ENCODE data around the gene TRDN.
"Not testable (repeated sequence)": the region's sequence is repeated elsewhere in the genome, so short reads cannot be mapped to it uniquely, and the experiment has no call there.

The TRDN gene

DNA sequence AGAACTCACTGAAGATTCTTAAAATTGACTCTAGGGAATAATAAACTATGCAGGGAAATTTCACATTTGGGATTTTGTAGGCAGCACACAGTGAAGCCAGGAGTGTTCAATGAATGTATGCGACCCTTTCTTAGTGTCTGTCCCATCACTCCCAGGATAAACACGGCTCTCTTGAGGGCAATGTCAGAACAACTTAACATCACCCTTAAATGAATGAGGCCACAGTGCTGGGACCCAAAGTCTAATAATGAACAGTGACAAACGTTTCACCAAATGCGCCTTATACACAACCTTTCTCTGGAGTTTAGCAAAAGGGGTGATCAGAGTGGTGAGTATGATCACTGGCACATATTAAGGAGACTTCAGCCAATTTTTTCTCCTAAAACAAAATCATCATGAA, 403.4 kb downstream of the TRDN start:
- no peak for DNase-seq

DNA sequence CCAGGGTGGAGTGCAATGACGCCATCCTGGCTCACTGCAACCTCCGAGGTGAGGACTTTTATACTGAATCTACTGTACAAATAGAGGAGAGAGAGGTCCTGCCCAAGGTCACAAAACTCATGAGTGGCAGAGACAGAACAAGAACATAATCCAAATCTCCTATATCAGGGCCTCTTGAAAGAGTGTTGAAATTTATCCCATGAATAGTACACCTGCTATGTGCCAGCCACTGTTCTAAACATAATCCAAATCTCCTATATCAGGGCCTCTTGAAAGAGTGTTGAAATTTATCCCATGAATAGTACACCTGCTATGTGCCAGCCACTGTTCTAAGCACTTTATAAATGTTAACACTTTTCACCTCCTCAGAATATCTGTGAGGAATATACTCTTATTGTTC, 409.0 kb downstream of the TRDN start:
- DNase-seq: not testable (repeated sequence)

GRCh38 chr6:123226398-123226797, 410.4 kb downstream of the TRDN start:
- DNase-seq: no peak

- DNase-seq: no peak
Measured at GRCh38 chr6:123224077-123224476, 412.7 kb downstream of the TRDN start.

- no peak for DNase-seq
Measured at GRCh38 chr6:123223461-123223860, 413.3 kb downstream of the TRDN start.

GRCh38 chr6:123215211-123215610, 421.5 kb downstream of the TRDN start:
- DNase-seq: no peak

- DNase-seq: no peak
Measured at GRCh38 chr6:123214433-123214832, 422.3 kb downstream of the TRDN start.

- DNase-seq: no peak
Measured at GRCh38 chr6:123213921-123214320, 422.8 kb downstream of the TRDN start.

DNA sequence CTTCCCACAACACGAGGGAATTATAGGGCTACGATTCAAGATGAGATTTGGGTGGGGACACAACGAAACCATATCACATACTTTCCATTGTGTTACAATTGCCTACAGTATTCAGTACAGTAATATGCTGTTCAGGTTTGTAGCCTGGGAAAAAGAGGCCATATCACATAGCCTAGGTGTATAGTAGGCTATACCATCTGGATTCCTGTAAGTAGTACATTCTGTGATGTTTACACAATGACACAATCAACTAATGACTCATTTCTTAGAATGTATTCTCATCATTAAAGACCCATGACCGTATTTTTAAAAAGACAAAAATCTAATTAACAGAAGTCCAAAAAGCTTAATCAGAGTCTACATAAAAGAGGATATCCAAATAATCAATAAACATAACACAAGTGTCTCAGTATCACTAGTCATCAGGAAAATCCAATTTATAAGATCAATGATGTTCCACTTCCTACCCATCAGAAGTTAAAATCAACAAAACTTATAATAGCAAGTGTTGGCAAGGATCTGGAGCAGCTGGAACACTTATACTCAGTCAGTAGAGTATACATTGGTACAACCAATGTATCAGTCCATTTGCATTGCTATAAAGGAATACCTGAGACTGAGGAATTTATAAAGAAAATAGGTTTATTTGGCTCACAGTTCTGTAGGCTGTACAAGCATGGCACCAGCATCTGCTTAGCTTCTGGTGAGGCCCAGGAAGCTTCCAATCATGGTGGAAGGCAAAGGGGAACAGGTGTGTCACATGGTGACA, 424.8 kb downstream of the TRDN start:
- no peak for DNase-seq

DNA sequence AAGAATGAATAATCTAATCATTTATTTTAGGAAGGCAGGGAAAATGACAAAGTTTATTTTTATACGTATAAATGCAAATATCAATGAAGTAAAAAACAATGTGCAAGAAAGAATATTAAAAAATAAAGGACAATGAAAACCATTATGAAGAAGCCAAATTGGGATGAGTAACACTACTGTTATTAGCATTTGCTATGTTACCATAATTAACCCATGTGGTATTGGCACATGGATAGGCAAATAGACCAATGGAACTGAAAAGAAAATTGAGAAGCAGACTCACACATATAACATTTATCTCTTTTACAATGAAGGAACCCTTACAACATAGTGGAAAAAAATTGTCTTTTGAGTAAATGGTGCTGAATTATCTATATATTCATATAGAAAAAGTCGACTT, 426.1 kb downstream of the TRDN start:
- no peak for DNase-seq

DNA sequence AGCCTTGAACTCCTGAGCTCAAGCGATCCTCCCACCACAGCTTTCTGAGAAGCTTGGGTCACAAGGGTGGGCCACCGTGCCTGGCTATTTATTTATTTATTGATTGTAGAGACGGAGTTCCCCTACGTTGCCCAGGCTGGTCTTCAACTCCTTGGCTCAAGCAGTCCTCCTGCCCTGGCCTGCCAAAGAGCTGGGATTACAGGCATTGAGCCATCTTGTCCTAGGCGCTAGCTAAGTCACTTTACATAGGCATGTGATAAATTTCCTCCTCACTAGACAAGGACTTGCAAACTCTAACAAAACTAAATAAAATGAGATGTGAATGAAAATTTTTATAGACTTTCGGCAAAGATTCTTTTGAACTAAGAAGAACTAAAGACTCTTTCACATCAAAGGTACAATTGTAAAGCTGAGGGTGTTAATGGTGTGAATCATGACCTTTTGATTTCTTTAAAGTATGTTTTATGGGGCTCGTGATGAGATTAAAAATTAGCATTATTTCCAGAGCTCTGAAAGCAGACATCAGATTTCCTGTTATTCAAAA, 428.7 kb downstream of the TRDN start:
- no peak for DNase-seq

DNA sequence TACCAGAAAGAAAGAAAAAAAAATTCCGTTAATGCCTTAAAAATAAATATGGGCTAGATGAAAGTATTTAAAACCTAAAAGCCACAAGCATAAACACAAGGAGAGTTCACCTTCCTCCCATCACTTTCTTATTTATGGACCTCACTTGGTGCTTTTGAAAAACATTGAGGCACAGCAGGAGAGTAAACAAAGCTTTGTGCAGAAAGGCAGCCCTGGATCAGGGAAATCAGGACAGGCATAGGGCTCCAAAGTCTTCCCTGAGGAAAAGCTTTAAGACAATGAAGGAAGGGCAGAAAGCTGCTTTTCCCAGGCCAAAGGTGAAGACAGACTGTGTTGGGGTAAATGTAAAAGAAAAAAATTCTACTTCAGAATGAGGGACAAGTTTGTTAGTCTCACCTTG, 432.8 kb downstream of the TRDN start:
- DNase-seq: no peak

- DNase-seq: no peak
Measured at GRCh38 chr6:123201869-123202372, 434.8 kb downstream of the TRDN start.

- DNase-seq: no peak
Measured at GRCh38 chr6:123193298-123193697, 443.5 kb downstream of the TRDN start.

- no peak for DNase-seq
Measured at GRCh38 chr6:123189816-123190215, 446.9 kb downstream of the TRDN start.

DNA sequence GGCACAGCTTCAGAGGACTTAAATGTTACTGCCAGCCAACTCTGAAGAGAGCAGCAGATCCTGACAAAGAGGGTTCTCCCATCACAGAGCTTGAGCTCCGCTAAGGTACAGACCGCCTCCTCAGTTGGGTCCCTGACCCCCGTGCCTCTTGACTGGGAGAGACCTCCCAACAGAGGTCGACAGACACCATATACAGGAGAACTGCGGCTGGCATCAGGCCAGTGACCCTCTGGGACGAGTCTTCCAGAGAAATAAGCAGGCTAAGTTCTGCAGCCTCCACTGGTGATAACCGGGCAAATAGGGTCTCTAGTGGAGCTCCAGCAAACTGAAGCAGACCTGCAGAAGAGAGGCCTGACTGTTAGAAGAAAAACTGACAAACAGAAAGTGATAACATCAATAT, 453.8 kb downstream of the TRDN start:
- no peak for DNase-seq

DNA sequence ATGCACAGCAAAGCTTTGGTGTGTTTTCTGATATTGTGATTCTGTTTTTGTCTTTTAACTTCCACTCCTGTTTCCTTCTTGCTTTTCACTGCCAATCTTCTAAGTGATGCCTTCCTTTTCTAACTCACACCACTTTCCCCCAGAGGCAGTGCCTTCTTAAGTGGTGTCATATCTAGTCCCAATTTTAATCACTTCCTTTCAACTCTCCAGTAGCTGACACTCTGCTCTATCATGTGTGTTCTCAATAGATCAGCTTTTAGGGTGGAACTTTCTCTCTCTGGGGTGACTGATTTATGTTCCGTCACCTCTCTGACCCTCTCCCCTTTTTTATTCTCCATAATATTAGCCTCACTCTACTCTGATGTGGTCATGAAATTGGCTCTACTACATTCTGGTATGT, 460.0 kb downstream of the TRDN start:
- no peak for DNase-seq

DNA sequence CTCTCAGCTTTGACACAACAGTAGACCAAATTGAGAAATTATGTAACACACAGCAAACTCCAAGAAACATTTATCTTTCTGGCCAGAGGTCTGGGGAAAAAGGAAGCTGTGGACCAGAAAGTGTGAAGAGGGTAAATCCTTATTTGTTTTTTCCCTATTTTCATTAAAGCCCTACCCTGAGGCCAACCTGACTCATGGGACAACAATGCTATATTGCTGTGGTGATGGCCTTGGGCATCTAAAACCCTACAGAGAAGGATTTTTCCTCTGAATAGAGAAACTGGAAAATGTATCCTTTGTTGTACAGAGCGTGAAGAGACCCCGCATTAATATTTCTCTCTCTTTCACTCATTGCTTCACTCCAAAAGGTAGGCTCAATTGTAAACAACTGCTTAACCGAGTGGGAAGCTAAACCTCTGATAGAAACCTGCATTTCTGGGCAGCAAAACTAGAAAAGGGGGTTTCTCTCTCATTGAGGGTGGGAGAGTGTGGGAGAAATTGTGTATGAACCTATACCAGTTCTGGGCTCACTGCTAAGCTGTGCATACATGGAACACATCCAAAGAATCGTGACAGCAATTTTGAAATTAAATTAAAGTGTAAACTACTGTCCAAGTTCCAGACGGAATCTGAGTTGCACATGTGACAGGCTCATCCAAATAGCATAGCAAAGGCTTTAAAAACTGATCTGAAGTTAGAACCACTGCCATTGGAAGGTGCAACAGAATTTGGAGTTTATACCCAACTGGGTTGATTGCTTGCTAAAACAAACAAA, 465.2 kb downstream of the TRDN start:
- no peak for DNase-seq

GRCh38 chr6:123169774-123170095, 467.0 kb downstream of the TRDN start:
- no peak for DNase-seq

DNA sequence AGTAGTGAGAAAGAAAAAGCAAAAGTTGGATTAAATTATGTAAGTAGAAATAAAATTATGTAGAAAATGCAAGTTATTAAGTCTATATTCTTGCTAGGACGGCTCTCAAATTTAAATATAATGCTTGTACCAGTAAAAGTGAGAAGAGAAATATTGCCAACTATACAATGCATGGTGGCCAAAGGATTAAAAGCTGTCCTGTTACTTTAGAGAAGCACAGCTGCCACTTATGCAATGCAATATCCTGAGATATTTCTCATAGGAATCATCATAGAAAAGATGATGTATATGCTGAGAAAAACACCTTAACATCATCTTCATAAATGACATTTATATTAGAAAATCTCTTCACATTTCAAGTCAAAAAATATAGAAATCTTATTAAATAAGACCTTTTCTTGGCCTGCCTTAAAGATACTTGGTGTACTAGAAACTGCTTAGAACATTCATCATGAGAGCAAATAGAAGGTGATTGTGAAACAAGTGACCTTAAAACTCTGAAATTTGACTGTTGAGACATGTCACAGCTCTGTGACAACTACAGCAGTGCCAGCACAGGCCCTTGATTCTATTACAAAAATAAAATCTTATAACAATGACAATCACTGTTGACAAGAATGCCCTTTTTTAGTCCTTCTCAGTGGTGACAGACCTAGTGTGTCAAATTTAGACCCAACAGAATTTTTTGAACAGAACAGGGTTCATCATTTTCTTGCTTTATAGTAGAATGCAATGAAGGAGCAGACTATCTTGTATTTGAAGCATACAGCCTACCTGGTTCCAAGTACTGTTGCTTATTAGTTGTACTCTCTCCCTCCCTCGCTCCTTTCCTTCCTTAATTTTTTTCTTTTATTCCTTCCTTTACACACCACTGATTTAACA, 467.6 kb downstream of the TRDN start:
- no peak for DNase-seq

- DNase-seq: no peak
Measured at GRCh38 chr6:123168466-123168865, 468.3 kb downstream of the TRDN start.
